Rectal smooth muscle tissue (tissue), 1 donor: ENCODE data around the gene SMARCB1.

Experiments
- H3K27ac ChIP-seq: one replicate; pipeline ENCODE4 v1.7.0; 2013; ENCODE audit warnings: low read depth, low read length, inconsistent platforms
- H3K27me3 ChIP-seq: one replicate; pipeline ENCODE4 v1.7.0; 2013; ENCODE audit warnings: low read length; ENCODE audit not compliant: control insufficient read depth, insufficient read depth
- H3K36me3 ChIP-seq: one replicate; pipeline ENCODE4 v1.7.0; 2013; ENCODE audit warnings: low read length; ENCODE audit not compliant: control insufficient read depth, insufficient read depth
- H3K4me1 ChIP-seq: one replicate; pipeline ENCODE4 v1.7.0; 2013; ENCODE audit warnings: low read length; ENCODE audit not compliant: control insufficient read depth, insufficient read depth
- H3K4me3 ChIP-seq: one replicate; pipeline ENCODE4 v1.7.0; 2013; ENCODE audit warnings: low read length
- H3K9ac ChIP-seq: one replicate; pipeline ENCODE4 v1.7.0; 2013; ENCODE audit warnings: low read length

SMARCB1 gene

GRCh38 chr22:23841736-23842445, 55.1 kb downstream of the SMARCB1 start:
- H3K4me3 ChIP-seq, result no peak overlapping the region
- no peaks in the 10 kb centered on the region for H3K27me3 ChIP-seq
- H3K36me3 ChIP-seq, result no peaks in the 10 kb centered on the region
- H3K9ac ChIP-seq, result no peak overlapping the region
- no peak overlapping the region for H3K27ac ChIP-seq
- no peaks in the 10 kb centered on the region for H3K4me1 ChIP-seq

DNA sequence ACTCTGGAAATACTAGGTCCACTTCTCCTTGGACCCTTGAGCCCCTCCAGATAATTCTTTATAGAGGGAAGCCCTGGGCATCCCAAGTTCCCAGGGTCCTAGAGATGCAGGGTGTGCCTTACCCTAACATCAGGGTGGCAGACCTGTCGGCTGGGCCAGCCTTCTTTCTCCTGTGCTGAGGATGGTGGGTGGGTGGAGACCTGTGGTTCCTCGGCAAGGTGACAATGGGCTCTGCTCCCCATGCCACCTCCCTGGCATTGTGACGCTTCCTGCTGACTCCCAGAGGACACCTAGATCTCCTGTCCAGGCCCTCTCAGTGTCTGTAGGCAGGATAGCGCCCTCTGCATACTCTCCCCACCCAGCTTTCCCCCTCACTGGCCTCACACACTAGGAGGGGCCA, 55.8 kb downstream of the SMARCB1 start:
- Histone ChIP-seq H3K27ac (no peak overlapping the region), H3K27me3 (no peaks in the 10 kb centered on the region), H3K4me1 (no peaks in the 10 kb centered on the region), H3K9ac (no peak overlapping the region), H3K36me3 (no peaks in the 10 kb centered on the region), H3K4me3 (no peak overlapping the region)

DNA sequence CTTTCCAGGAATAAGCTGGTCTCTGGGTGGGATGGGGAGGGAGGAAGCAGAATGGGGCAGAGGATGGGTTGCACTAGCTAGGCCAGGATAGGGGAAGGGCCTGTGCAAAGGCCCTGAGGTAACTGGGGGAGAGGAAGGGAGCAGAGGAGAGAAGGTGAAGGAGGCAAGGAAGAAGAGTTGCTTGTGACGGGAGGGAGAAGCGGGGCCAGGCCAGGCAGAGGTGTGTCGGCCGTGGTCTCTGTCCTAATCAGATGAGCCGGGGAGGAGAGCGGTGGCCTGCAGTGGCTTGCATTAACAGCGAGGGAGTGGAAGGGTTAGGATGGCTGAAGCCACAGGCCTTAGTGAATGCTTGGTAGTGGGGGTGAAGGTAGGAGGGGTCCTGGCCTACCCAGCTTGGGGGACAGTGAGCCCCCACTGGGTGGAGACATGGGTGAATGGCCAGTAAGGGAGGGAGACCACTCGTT, 58.0 kb downstream of the SMARCB1 start:
- no peak overlapping the region for H3K9ac ChIP-seq
- no peak overlapping the region for H3K27ac ChIP-seq
- H3K36me3 ChIP-seq, result no peaks in the 10 kb centered on the region
- H3K4me3 ChIP-seq, result no peak overlapping the region
- no peaks in the 10 kb centered on the region for H3K27me3 ChIP-seq
- no peaks in the 10 kb centered on the region for H3K4me1 ChIP-seq

GRCh38 chr22:23845265-23846080, 58.7 kb downstream of the SMARCB1 start:
- Histone ChIP-seq H3K36me3 (no peaks in the 10 kb centered on the region), H3K9ac (no peak overlapping the region), H3K27ac (no peak overlapping the region), H3K4me3 (no peak overlapping the region), H3K4me1 (no peaks in the 10 kb centered on the region), H3K27me3 (no peaks in the 10 kb centered on the region)

DNA sequence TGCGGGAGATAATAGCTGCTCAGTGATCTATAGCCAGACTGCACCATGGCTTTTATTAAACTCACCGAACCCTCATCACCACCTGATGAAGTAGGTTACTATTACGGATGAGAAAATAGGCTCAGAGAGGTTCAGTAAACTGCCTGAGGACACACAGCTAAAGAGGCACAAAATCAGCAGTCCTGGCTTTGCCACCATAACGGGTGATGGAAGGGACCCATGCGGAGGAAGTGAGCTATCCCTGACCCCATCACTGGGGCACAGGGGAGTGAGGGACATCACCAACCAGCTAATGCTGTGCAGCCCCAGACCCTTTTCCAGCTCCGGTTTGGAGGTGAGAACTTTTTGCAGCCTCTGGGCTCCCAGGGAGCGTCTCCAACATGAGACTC, 59.3 kb downstream of the SMARCB1 start:
- Histone ChIP-seq H3K36me3 (no peaks in the 10 kb centered on the region), H3K9ac (no peak overlapping the region), H3K4me1 (no peaks in the 10 kb centered on the region), H3K27me3 (no peaks in the 10 kb centered on the region), H3K4me3 (no peak overlapping the region), H3K27ac (no peak overlapping the region)

GRCh38 chr22:23847310-23847920, 60.6 kb downstream of the SMARCB1 start:
- H3K27me3 ChIP-seq, result no peaks in the 10 kb centered on the region
- H3K4me1 ChIP-seq, result no peaks in the 10 kb centered on the region
- no peak overlapping the region for H3K9ac ChIP-seq
- H3K27ac ChIP-seq, result no peak overlapping the region
- H3K4me3 ChIP-seq, result no peak overlapping the region
- no peaks in the 10 kb centered on the region for H3K36me3 ChIP-seq

DNA sequence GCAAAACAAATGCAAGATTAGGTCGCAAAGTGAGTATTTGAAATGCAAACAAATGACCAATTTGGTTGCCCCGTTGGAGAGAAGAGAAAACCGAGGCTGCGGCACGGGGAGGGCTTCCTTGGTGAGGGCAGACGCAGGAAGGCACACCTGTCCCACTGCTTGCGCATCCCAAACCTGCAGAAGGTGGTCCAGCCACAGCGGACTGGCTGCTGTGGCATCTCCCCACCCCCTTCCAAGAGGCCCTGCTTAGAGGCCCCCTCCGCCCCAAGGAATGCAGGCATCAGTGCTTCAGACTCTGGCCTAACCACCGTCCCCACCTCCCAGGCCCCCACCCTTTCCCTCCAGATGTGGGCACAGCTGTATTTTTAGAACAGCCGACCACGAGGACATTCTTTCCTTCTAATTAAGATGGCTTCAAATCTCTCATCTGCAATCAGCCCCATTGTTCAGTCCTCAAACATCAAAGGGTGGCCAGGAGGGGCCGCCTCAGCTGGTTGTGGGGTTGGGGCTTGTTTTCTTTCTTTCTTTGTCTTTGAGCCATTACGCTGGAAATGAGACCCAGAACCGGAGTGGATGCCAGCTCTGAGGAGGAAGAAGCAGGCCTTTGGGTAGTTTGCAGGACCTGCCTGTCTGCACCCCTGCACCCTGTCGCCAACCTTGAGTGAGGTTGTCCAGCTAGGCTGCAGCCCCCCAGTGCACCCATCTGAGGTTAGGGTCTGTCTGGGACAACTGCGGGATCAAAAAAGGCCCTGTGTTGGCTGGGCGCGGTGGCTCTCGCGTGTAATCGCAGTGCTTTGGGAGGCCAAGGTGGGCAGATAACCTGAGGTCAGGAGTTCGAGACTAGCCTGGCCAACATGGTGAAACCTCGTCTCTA, 61.5 kb downstream of the SMARCB1 start:
- no peak overlapping the region for H3K4me3 ChIP-seq
- H3K36me3 ChIP-seq, result no peaks in the 10 kb centered on the region
- no peaks in the 10 kb centered on the region for H3K27me3 ChIP-seq
- H3K9ac ChIP-seq, result no peak overlapping the region
- H3K27ac ChIP-seq, result no peak overlapping the region
- no peaks in the 10 kb centered on the region for H3K4me1 ChIP-seq

GRCh38 chr22:23849009-23850006, 62.5 kb downstream of the SMARCB1 start:
- H3K9ac ChIP-seq, result no peak overlapping the region
- no peaks in the 10 kb centered on the region for H3K4me1 ChIP-seq
- H3K27me3 ChIP-seq, result no peaks in the 10 kb centered on the region
- no peaks in the 10 kb centered on the region for H3K36me3 ChIP-seq
- peak overlapping the region; percentile 21 for H3K4me3 ChIP-seq
- no peak overlapping the region for H3K27ac ChIP-seq

GRCh38 chr22:23850136-23850611, 63.4 kb downstream of the SMARCB1 start:
- H3K27me3 ChIP-seq, result no peaks in the 10 kb centered on the region
- no peak overlapping the region for H3K4me3 ChIP-seq
- no peak overlapping the region for H3K27ac ChIP-seq
- H3K36me3 ChIP-seq, result no peaks in the 10 kb centered on the region
- H3K4me1 ChIP-seq, result no peaks in the 10 kb centered on the region
- H3K9ac ChIP-seq, result no peak overlapping the region

- Histone ChIP-seq H3K9ac (peak overlapping the region; percentile 81), H3K27ac (peak overlapping the region; percentile 94), H3K27me3 (no peaks in the 10 kb centered on the region), H3K4me1 (no peaks in the 10 kb centered on the region), H3K4me3 (peak overlapping the region; percentile 85), H3K36me3 (no peaks in the 10 kb centered on the region)
Measured at GRCh38 chr22:23856721-23857605, 70.2 kb downstream of the SMARCB1 start.
